GM21526 (cell line): Measurements from ENCODE around the gene CTDP1.

ENCODE experiments used
- ATAC-seq: cut with Tn5 transposase; IDR thresholded peaks from one replicate; pipeline ENCODE4 v1.9.1; 2021; ENCODE audit warnings: moderate library complexity; ENCODE audit not compliant: unreplicated experiment, low FRiP score

The CTDP1 gene

DNA sequence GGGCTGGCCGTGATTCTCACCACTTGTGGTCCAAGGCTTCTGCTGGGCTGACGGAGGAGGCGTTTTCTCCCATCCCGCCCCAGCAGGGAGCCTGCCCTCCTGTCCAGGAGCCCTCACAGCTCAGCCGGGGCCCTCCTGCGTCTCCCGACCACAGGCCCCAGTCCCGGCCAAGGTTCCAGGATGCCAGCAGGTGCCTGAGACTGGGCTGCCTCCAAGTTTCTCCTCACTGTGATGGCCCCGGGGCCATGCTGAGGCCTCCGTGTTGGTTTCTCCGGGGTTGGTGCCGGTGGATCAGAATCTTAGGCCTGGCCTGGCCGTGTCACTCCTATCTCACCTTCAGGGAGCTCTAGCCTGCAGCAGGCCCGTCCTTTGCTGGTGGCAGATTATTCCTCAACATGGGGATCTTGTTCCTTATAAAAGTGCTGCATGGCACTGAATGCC lies 124.0 kb downstream of the CTDP1 start:
- no peak for ATAC-seq
